A549 (cell line): Measurements from ENCODE around the gene SLIT3. TPM values are rescaled to one million over a fixed set of nuclear protein-coding genes. Genes with fewer than 3 reads are reported as not detected.

Experiments
- ATAC-seq, 2 experiments: fragments of 200-7000 bp in 1 of 2; fragments of >200 bp in 1 of 2; cut with Nextera tagmentation in 1 of 2; cut with Tn5 transposase in 1 of 2; 3 replicates each; pipeline versions ENCODE4 v1.8.0 to v1.9.1; 2018 to 2020; ENCODE audit warnings: mild to moderate bottlenecking in 1 of 2, moderate library complexity in 1 of 2
- CTCF ChIA-PET: fragments of 300-600 bp; sonication (Branson Sonifier 250); formaldehyde crosslinking; extraction: SDS; loops from one replicate; lab custom pipeline; 2021; ENCODE audit warnings: antibody characterized with exemption, inconsistent platforms; lab: Yijun Ruan, JAX
- POLR2A ChIA-PET: fragments of 350-600 bp; formaldehyde crosslinking; extraction: SDS; loops from one replicate; lab custom pipeline; 2021; ENCODE audit warnings: antibody characterized with exemption, inconsistent platforms; lab: Yijun Ruan, JAX
- DNase-seq, 2 experiments: peaks; one replicate each; pipeline versions ENCODE4 v3.0.0 to v3.0.0-alpha.2; 2011 to 2016; ENCODE audit warnings: low read depth in 1 of 2, low spot score in 1 of 2
- FAIRE-seq: peaks from 2 replicates; lab custom pipeline; 2011; peaks lifted over from hg19 to GRCh38; lab: Jason Lieb, UNC
- H3K27ac ChIP-seq, 2 experiments: fragments of >200 bp; sonication (Bioruptor Twin); formaldehyde crosslinking; 3 replicates each; pipeline ENCODE4 v1.5.1; 2016 to 2017
- H3K4me1 ChIP-seq: fragments of >200 bp; sonication (Bioruptor Twin); formaldehyde crosslinking; 3 replicates; pipeline ENCODE4 v1.6.1; 2016
- H3K4me2 ChIP-seq: fragments of >200 bp; sonication (Bioruptor Twin); formaldehyde crosslinking; 3 replicates; pipeline ENCODE4 v1.6.1; 2016
- H3K4me3 ChIP-seq: fragments of >200 bp; sonication (Bioruptor Twin); formaldehyde crosslinking; 3 replicates; pipeline ENCODE4 v1.5.1; 2016
- H3K9me3 ChIP-seq: fragments of >200 bp; sonication (Bioruptor Twin); formaldehyde crosslinking; 3 replicates; pipeline ENCODE4 v1.6.1; 2016
- CEBPB ChIP-seq, 2 experiments: fragments of >200 bp in 1 of 2; sonication (Bioruptor Twin) in 1 of 2; formaldehyde crosslinking in 1 of 2; IDR thresholded peaks; 2 replicates each; pipeline ENCODE4 v1.6.1; 2012 to 2016
- E2F6 ChIP-seq: IDR thresholded peaks from 2 replicates; pipeline ENCODE4 v1.6.1; 2012; ENCODE audit warnings: low read depth, borderline replicate concordance
- EHF ChIP-seq: fragments of 250-450 bp; sonication (Bioruptor Pico); IDR thresholded peaks from 2 replicates; pipeline ENCODE4 v1.5.0; 2020; ENCODE audit warnings: mild to moderate bottlenecking
- EHMT2 ChIP-seq: fragments of 200-600 bp; sonication (generic); IDR thresholded peaks from 2 replicates; pipeline ENCODE4 v1.6.1; 2016; ENCODE audit warnings: antibody characterized with exemption, low read depth, mild to moderate bottlenecking, moderate library complexity
- EP300 ChIP-seq, 2 experiments: fragments of >200 bp; sonication (Bioruptor Twin); formaldehyde crosslinking; IDR thresholded peaks; 2 replicates in 1 of 2; 3 replicates in 1 of 2; pipeline ENCODE4 v1.6.1; 2016 to 2017
- FOSB ChIP-seq: fragments of 250-450 bp; sonication (Bioruptor Pico); IDR thresholded peaks from 2 replicates; pipeline ENCODE4 v1.5.0; 2020; ENCODE audit warnings: mild to moderate bottlenecking, moderate library complexity
- GATA3 ChIP-seq: IDR thresholded peaks from 2 replicates; pipeline ENCODE4 v1.6.1; 2012; ENCODE audit warnings: borderline replicate concordance
- HOXB13 ChIP-seq: fragments of 250-450 bp; sonication (Bioruptor Pico); IDR thresholded peaks from 2 replicates; pipeline ENCODE4 v1.5.0; 2020; ENCODE audit warnings: low read depth, mild to moderate bottlenecking, moderate library complexity
- HOXB5 ChIP-seq: fragments of 250-450 bp; sonication (Bioruptor Pico); IDR thresholded peaks from 2 replicates; pipeline ENCODE4 v1.5.0; 2020; ENCODE audit warnings: mild to moderate bottlenecking, moderate library complexity
- JUN ChIP-seq, 2 experiments: fragments of >200 bp; sonication (Bioruptor Twin); formaldehyde crosslinking; IDR thresholded peaks; 2 replicates in 1 of 2; 3 replicates in 1 of 2; pipeline ENCODE4 v1.6.1; 2016 to 2017
- KDM5A ChIP-seq: fragments of 200-600 bp; sonication (generic); IDR thresholded peaks from 2 replicates; pipeline ENCODE4 v1.6.1; 2016; ENCODE audit warnings: antibody characterized with exemption, mild to moderate bottlenecking
- MAFK ChIP-seq: fragments of 450-650 bp; IDR thresholded peaks from 2 replicates; pipeline ENCODE4 v1.6.1; 2014; ENCODE audit not compliant: partially characterized antibody
- MYC ChIP-seq: IDR thresholded peaks from 2 replicates; pipeline ENCODE4 v1.6.1; 2012; ENCODE audit warnings: mild to moderate bottlenecking, inconsistent platforms, low read length, improper control_type of control experiment, borderline replicate concordance
- NPAS2 ChIP-seq: fragments of 250-450 bp; sonication (Bioruptor Pico); IDR thresholded peaks from 2 replicates; pipeline ENCODE4 v1.8.0; 2022; ENCODE audit warnings: mild to moderate bottlenecking, moderate library complexity, borderline replicate concordance
- PHF8 ChIP-seq: fragments of 200-600 bp; sonication (generic); IDR thresholded peaks from 2 replicates; pipeline ENCODE4 v1.6.1; 2016; ENCODE audit warnings: low read depth, mild to moderate bottlenecking, antibody characterized with exemption, moderate library complexity, borderline replicate concordance
- POLR2A ChIP-seq: IDR thresholded peaks from 2 replicates; pipeline ENCODE4 v1.6.1; 2012; ENCODE audit warnings: mild to moderate bottlenecking, low read length
- RARB ChIP-seq: fragments of 250-450 bp; sonication (Bioruptor Pico); IDR thresholded peaks from 2 replicates; pipeline ENCODE4 v1.8.0; 2021; ENCODE audit warnings: mild to moderate bottlenecking, moderate library complexity
- REST ChIP-seq: fragments of 200-600 bp; sonication (generic); IDR thresholded peaks from 2 replicates; pipeline ENCODE4 v1.6.1; 2016; ENCODE audit warnings: antibody characterized with exemption, mild to moderate bottlenecking, moderate library complexity
- TP53 ChIP-seq: fragments of 250-450 bp; sonication (Bioruptor Pico); IDR thresholded peaks from 2 replicates; pipeline ENCODE4 v1.5.0; 2021; ENCODE audit warnings: mild to moderate bottlenecking, moderate library complexity
- ZC3H11A ChIP-seq: fragments of 450-650 bp; IDR thresholded peaks from 2 replicates; pipeline ENCODE4 v1.6.1; 2014; ENCODE audit warnings: antibody characterized with exemption, mild to moderate bottlenecking
- WGBS: methylation state at CpG from one replicate; pipeline ENCODE4 v1.1.6; 2017; ENCODE audit errors: missing lambda C conversion rate; 5-methylcytosine and 5-hydroxymethylcytosine counted together
- polyA plus RNA-seq, 4 experiments: library from polyadenylated mRNA; depleted of rRNA in 3 of 4; stranded (reverse); fragments of >200 nt; fragmentation: RNase III in 1 of 4; extraction: RNeasy Plus Mini Kit Qiagen cat#74134 plus additional on column Dnase treatment in 1 of 4; gene quantifications; 2 replicates in 3 of 4; 3 replicates in 1 of 4; pipeline ENCODE4 v1.2.3, GENCODE V29; 2011 to 2017

Gene SLIT3
- polyA plus RNA-seq, 2 of the 4 experiments (the other 2 are of a cell fraction) = 12.7 to 22.9 TPM

GRCh38 chr5:168726342-168726741 is 574.6 kb downstream of the SLIT3 start:
- Histone ChIP-seq H3K4me1 (no peaks in the 10 kb centered on the region), H3K4me2 (no peak overlapping the region), H3K4me3 (no peak overlapping the region), H3K9me3 (peaks cover 12% of the 10 kb centered on the region; the same call in 2 of the 3 replicates), H3K27ac (no peak overlapping the region)
- DNase-seq (no peak), ATAC-seq (no peak), FAIRE-seq (no peak)
- TF ChIP-seq FOSB (CRISPR knock-in tag) (no peak), REST (no peak), EHF (no peak), RARB (no peak), HOXB13 (CRISPR knock-in tag) (no peak), ZC3H11A (no peak)
- ChIA-PET POLR2A (no interaction called here), CTCF (interaction anchor here (0.8 kb wide), 1 partner anchor 19 kb away, joined by 3 read pairs; no protein-coding TSS in a partner anchor)
- 60% methylated on average over 1 of the region's 1 CpG for WGBS

- POLR2A ChIA-PET = no interaction called here
Observed at GRCh38 chr5:168724227-168724626, 576.7 kb downstream of the SLIT3 start.

GRCh38 chr5:168723037-168723436 is 577.9 kb downstream of the SLIT3 start:
- no peaks in the 10 kb centered on the region for H3K9me3 ChIP-seq
- ATAC-seq = no peak
- TF ChIP-seq RARB (no peak), EHMT2 (no peak), MYC (no peak), JUN (IDR thresholded peaks at IDR 0.05) (no peak), TP53 (no peak), KDM5A (no peak), POLR2A (no peak), CEBPB (IDR thresholded peaks at IDR 0.05) (no peak), HOXB5 (CRISPR knock-in tag) (no peak), EP300 (IDR thresholded peaks at IDR 0.05) (no peak)
- TF ChIP-seq, all 56 proteins: peak for 0
- CTCF ChIA-PET = no interaction called here
- H3K4me1 ChIP-seq = no peaks in the 10 kb centered on the region
- 86% methylated on average over 3 of the region's 3 CpGs for WGBS
- no peak overlapping the region for H3K4me2 ChIP-seq
- DNase-seq (no peak), FAIRE-seq (no peak)
- no peak overlapping the region for H3K27ac ChIP-seq
- no peak overlapping the region for H3K4me3 ChIP-seq
- POLR2A ChIA-PET = no interaction called here

More at GRCh38 chr5:168724227-168724626, 576.7 kb downstream of the SLIT3 start:
- Histone ChIP-seq H3K4me1 (no peaks in the 10 kb centered on the region), H3K9me3 (peaks cover 9% of the 10 kb centered on the region; the same call in 2 of the 3 replicates), H3K4me2 (no peak overlapping the region), H3K27ac (no peak overlapping the region), H3K4me3 (no peak overlapping the region)
- WGBS = 78% methylated on average over 5 of the region's 5 CpGs
- TF ChIP-seq GATA3 = no peak
- no peak for TF ChIP-seq NPAS2 (CRISPR knock-in tag)
- no peak for TF ChIP-seq E2F6
- no peak for TF ChIP-seq ZC3H11A
- TF ChIP-seq POLR2A = no peak
- no peak for TF ChIP-seq MAFK
- no peak for TF ChIP-seq PHF8
- no peak for TF ChIP-seq HOXB13 (CRISPR knock-in tag)
- CTCF ChIA-PET = interaction anchor here (1.2 kb wide), 1 partner anchor 18 kb away, joined by 6 read pairs; no protein-coding TSS in a partner anchor
- no peak for ATAC-seq
- no peak for DNase-seq
- no peak for FAIRE-seq
